Panc1 (cell line): Measurements from ENCODE around the gene EEF1A1. TPM values are rescaled to one million over a fixed set of nuclear protein-coding genes. Genes with fewer than 3 reads are reported as not detected.
"Not testable (repeated sequence)": the region's sequence is repeated elsewhere in the genome, so short reads cannot be mapped to it uniquely, and the experiment has no call there.

Experiments used
- ATAC-seq: fragments of 200-7000 bp; cut with Tn5 transposase; 2 replicates; pipeline ENCODE4 v1.9.1; 2020; ENCODE audit warnings: mild to moderate bottlenecking, moderate library complexity
- BruUV-seq: library from RNA; stranded (reverse); fragments of 400-500 nt; replicated peaks from 2 replicates; lab custom pipeline; 2021; lab: Mats Ljungman, UMichigan
- CTCF ChIA-PET: fragments of 300-600 bp; sonication (Branson Sonifier 250); formaldehyde crosslinking; loops from one replicate; lab custom pipeline; 2022; ENCODE audit warnings: antibody characterized with exemption; lab: Charles Lee
- POLR2A ChIA-PET: fragments of 300-600 bp; sonication (Branson Sonifier 250); formaldehyde crosslinking; loops from one replicate; lab custom pipeline; 2022; ENCODE audit warnings: antibody characterized with exemption; lab: Charles Lee
- DNase-seq: peaks from one replicate; pipeline ENCODE4 v3.0.0-alpha.2; 2010; ENCODE audit warnings: low read depth, low spot score
- H3K27ac ChIP-seq: 2 replicates; pipeline ENCODE4 v1.5.1; 2011; ENCODE audit warnings: mild to moderate bottlenecking, low read length, inconsistent platforms
- H3K27me3 ChIP-seq: fragments of 200-500 bp; sonication (Bioruptor generic); 2 replicates; pipeline ENCODE4 v1.6.0; 2014; ENCODE audit warnings: low read length, inconsistent platforms; ENCODE audit not compliant: control insufficient read depth, insufficient read depth
- H3K36me3 ChIP-seq: fragments of 200-500 bp; sonication (Bioruptor generic); 2 replicates; pipeline ENCODE4 v1.5.1; 2014; ENCODE audit warnings: inconsistent platforms, mild to moderate bottlenecking, low read length, moderate library complexity; ENCODE audit not compliant: control insufficient read depth, insufficient read depth
- H3K4me1 ChIP-seq: 2 replicates; pipeline ENCODE4 v1.5.1; 2011; ENCODE audit warnings: inconsistent platforms, mild to moderate bottlenecking, low read length, moderate library complexity; ENCODE audit not compliant: control insufficient read depth, insufficient read depth
- H3K4me3 ChIP-seq, 2 experiments: 2 replicates each; pipeline ENCODE4 v1.5.1; 2011 to 2012; ENCODE audit warnings: low read depth in 2 of 2, low read length in 2 of 2, mild to moderate bottlenecking in 2 of 2, inconsistent platforms in 1 of 2, moderate library complexity in 1 of 2
- H3K9me3 ChIP-seq: fragments of 200-500 bp; sonication (Bioruptor generic); 2 replicates; pipeline ENCODE4 v1.5.1; 2014; ENCODE audit warnings: low read depth, mild to moderate bottlenecking, inconsistent platforms, low read length, moderate library complexity; ENCODE audit not compliant: control insufficient read depth, insufficient read depth
- POLR2AphosphoS5 ChIP-seq: IDR thresholded peaks from 2 replicates; pipeline ENCODE4 v1.6.1; 2012; ENCODE audit warnings: mild to moderate bottlenecking, low read depth, low read length, moderate library complexity
- REST ChIP-seq, 2 experiments: IDR thresholded peaks; 2 replicates each; pipeline ENCODE4 v1.6.1; 2011 to 2012; ENCODE audit warnings: low read depth in 2 of 2, control low read depth in 1 of 2, low read length in 1 of 2, mild to moderate bottlenecking in 1 of 2, moderate library complexity in 1 of 2; ENCODE audit not compliant: insufficient read depth in 1 of 2
- SIN3A ChIP-seq: IDR thresholded peaks from 2 replicates; pipeline ENCODE4 v1.6.1; 2012; ENCODE audit warnings: low read depth, mild to moderate bottlenecking, low read length, moderate library complexity, borderline replicate concordance; ENCODE audit not compliant: insufficient read depth
- in situ Hi-C: cut with HindIII; loops from 2 replicates; pipeline ENCODE4 v1.10.0; 2016; ENCODE audit warnings: low sequenced_read_pairs, low pct_unique_long_range_greater_than_20kb
- intact Hi-C: fragments of 100-400 bp; cut with micrococcal nuclease; formaldehyde crosslinking; loops from one replicate; pipeline ENCODE4 v1.10.0; 2022; ENCODE audit not compliant: unreplicated experiment
- total RNA-seq: library from RNA; stranded (reverse); gene quantifications from one replicate; pipeline ENCODE4 v1.2.1, GENCODE V29; 2021; ENCODE audit not compliant: unreplicated experiment

The EEF1A1 gene
- total RNA-seq, 1 experiment from 2014 or later = 10,069 TPM

- intact Hi-C loops, DNase-seq, H3K27me3 ChIP-seq, H3K9me3 ChIP-seq, CTCF ChIA-PET, ATAC-seq, in situ Hi-C loops: not testable (repeated sequence)
- H3K27ac ChIP-seq = peak overlapping the region; percentile 98
- H3K4me3 ChIP-seq = peak overlapping the region; percentile 86 to 91
- POLR2A ChIA-PET = interaction anchor here (0.5 to 2.7 kb wide), 6 partner anchors 20 to 134 kb away, joined by 3 to 31 read pairs (median 12); partner anchors contain the start of gene SLC17A5
- H3K36me3 ChIP-seq = peaks cover 38% of the 10 kb centered on the region
- BruUV-seq = TSS peak; percentile 79
- H3K4me1 ChIP-seq = peaks cover 42% of the 10 kb centered on the region
- TF ChIP-seq POLR2AphosphoS5 (peak; percentile 40; the same call in 1 of the 2 replicates), SIN3A (0 out of 2 replicates have a peak, but pooled peaks have one; percentile 30)
Observed at GRCh38 chr6:73518982-73519881, 1.6 kb downstream of the EEF1A1 start.

- H3K27ac ChIP-seq = peak overlapping the region; percentile 98
- CTCF ChIA-PET, H3K9me3 ChIP-seq, ATAC-seq, intact Hi-C loops, DNase-seq, in situ Hi-C loops, BruUV-seq, H3K27me3 ChIP-seq: not testable (repeated sequence)
- H3K4me3 ChIP-seq = peak overlapping the region; percentile 86 to 91
- POLR2A ChIA-PET = interaction anchor here (0.6 to 1.0 kb wide), 2 partner anchors 61 to 70 kb away, joined by 6 to 13 read pairs; no protein-coding TSS in a partner anchor
- H3K36me3 ChIP-seq = peaks cover 38% of the 10 kb centered on the region
- peaks cover 38% of the 10 kb centered on the region for H3K4me1 ChIP-seq
- TF ChIP-seq SIN3A = peak; percentile 48; the same call in 1 of the 2 replicates
- peak; percentile 58 for TF ChIP-seq POLR2AphosphoS5
Observed at GRCh38 chr6:73518100-73518981, 2.5 kb downstream of the EEF1A1 start.

GRCh38 chr6:73516514-73517489 is 4.0 kb downstream of the EEF1A1 start:
- Histone ChIP-seq H3K27me3 (no peaks in the 10 kb centered on the region), H3K9me3 (no peaks in the 10 kb centered on the region), H3K4me3 (peak overlapping the region; percentile 49 to 86), H3K27ac (peak overlapping the region; percentile 83), H3K36me3 (peaks cover 38% of the 10 kb centered on the region), H3K4me1 (peaks cover 31% of the 10 kb centered on the region)
- POLR2A ChIA-PET = interaction anchor here (0.6 to 1.5 kb wide), 5 partner anchors 9 to 94 kb away, joined by 3 to 14 read pairs (median 10); no protein-coding TSS in a partner anchor
- CTCF ChIA-PET = no interaction called here
- no peak for TF ChIP-seq SIN3A
- TF ChIP-seq REST (IDR thresholded peaks at IDR 0.05; ENCODE audit: insufficient read depth in 1 of 2, low read depth in 2 of 2, low read length in 1 of 2) = no peak
- TF ChIP-seq POLR2AphosphoS5 = peak; percentile 93
- in situ Hi-C loops (no loop called here), intact Hi-C loops (loop anchor here (1.0 kb wide), 1 partner anchor 93 kb away; no protein-coding TSS in a partner anchor)
- BruUV-seq = no TSS peak
- DNase-seq (no peak), ATAC-seq (no peak)
